HG03060 (cell line): ENCODE measurements around the gene PRSS22.

Source experiments
- ATAC-seq: cut with Tn5 transposase; IDR thresholded peaks from one replicate; pipeline ENCODE4 v1.9.1; 2021; ENCODE audit warnings: low read depth, moderate number of reproducible peaks; ENCODE audit not compliant: unreplicated experiment

Gene PRSS22

DNA sequence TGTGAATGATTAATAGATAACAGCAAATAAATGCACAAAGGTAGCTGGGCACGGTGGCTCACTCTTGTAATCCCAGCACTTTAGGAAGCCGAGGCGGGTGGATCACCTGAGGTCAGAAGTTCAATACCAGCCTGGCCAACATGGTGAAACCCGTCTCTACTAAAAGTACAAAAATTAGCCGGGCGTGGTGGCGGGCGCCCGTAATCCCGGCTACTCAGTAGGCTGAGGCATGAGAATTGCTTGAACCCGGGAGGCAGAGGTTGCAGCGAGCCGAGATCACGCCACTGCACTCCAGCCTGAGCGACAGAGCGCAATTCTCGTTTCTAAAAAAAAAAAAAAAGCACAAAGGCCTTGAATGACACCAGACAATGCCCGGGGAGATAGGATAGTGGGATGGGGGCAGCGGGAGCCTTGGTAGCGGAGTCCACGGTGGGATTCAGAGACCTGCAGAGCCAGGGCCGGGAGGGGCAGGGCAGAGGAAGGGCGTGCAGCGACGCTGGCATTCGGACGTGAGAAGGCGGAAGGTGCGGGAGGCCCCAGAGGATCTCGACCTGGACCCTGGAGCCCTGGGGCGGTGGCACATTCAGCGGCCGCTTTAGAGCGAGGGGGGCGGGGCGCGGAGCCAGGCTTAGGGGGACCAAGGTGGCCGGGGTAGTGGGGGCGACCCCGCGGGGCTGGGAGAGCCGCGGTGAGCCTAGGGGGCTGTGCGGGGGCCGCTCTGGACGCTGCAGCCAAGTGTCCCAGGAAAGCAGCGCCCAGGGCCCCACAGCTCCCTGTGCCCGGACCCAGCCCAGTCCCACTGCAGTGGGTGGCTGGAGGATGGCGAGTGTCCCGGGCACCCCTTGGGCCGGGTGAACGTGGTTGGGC is 24.0 kb upstream of the PRSS22 start:
- no peak for ATAC-seq

DNA sequence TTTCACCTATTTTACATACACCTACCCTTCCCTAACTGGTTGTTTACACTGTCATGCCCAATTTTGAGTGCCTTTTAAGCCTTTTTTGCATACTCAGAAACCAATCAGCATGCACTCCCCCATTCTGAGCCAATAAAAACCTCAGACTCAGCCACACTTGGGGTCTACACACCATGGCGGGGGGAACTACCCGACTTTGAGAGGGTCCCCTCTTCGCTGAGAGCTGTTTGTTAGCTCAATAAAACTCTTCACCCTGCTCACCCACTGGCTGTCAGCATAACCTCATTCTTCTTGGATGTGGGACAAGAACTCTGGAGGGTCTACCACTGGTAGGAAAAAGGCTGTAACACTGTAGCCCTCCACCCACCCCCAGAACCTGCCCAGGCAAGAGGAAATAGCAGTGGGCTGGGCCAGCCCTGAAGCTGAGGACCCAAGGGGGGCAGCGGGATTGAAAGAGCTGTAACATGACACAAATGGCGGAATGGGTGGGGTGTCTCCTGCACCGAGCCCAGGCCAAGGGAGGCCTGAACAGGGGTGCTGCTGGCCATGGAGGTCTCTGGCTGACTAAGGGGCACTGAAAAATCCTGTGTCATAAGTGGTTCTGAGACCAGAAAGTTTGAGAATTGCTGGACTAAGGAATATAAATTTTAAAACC is 22.0 kb upstream of the PRSS22 start:
- ATAC-seq: no peak

DNA sequence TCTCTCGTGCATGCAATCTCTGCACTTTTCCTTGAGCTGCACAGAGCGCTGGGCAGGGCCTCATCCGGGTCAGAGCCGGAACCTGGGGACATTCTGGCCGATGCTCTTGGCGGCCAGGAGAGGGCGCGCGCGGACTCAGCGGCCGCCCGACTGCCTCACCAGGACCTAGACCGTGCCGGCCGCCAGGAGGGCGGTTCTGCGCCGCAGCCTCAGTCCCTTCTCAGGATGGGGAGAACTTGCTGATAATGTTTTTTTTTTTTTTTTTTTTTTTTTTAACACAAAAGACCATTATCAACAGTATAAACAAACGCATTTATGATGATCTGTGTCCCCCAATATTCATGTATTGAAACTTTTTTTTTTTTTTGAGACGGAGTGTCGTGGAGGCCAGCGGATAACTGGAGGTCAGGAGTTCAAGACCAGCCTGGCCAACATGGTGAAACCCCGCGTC is 17.0 kb upstream of the PRSS22 start:
- no peak for ATAC-seq

DNA sequence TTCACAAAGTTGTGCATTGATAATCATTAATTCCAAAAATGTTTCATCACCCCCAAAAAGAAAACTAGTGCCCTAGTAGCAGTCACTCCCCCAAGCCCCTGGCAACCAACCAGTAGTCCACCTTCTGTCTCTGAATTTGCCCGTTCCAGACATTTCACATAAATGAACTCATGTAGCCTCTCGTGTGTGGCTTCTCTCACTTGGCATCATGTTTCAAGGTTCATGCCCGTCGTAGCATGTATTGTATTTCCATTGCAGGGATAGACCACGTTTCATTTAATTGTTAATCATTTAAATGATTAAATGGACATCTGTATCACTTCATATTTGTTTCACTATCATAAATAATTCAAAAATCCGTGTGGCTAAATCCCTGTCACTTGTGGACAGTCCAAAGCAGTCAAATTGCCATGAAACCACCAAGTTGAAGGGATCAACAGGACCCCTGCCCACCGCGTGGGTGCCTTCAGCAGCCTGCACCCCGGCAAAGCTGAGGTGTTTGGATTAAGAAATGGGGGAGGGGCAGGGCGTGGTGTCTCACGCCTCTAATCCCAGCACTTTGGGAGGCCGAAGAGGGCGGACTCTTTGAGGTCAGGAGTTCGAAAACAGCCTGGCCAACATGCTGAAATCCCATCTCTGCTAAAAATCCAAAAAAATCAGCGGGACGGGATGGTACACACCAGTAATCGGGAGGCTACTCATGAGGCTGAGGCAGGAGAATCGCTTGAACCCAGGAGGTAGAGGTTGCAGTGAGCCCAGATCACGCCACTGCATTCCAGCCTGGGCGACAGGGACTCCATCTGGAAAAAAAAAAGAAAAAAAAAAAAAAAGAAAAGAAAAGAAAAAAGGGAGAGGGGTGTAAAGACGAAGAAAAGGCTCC is 16.3 kb upstream of the PRSS22 start:
- ATAC-seq: no peak

DNA sequence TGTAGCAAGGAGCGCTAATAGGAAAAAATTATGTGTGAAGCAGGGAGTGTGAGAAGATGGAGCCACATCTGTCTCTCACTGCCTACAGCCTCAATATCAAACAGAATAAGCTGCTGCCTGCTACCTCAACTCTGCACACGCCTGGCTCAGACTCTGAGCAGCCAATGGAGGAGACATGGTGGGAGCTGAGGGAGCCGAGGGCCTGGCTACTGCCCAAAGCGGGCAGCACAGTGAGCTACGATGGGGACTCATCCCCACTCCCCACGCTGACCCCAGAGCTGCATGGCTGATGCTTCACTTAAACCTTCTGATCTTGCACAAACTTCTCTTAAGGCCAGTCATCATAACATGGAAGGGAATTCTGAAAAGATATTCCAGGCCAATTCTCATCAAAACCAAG is 14.0 kb upstream of the PRSS22 start:
- ATAC-seq: no peak

DNA sequence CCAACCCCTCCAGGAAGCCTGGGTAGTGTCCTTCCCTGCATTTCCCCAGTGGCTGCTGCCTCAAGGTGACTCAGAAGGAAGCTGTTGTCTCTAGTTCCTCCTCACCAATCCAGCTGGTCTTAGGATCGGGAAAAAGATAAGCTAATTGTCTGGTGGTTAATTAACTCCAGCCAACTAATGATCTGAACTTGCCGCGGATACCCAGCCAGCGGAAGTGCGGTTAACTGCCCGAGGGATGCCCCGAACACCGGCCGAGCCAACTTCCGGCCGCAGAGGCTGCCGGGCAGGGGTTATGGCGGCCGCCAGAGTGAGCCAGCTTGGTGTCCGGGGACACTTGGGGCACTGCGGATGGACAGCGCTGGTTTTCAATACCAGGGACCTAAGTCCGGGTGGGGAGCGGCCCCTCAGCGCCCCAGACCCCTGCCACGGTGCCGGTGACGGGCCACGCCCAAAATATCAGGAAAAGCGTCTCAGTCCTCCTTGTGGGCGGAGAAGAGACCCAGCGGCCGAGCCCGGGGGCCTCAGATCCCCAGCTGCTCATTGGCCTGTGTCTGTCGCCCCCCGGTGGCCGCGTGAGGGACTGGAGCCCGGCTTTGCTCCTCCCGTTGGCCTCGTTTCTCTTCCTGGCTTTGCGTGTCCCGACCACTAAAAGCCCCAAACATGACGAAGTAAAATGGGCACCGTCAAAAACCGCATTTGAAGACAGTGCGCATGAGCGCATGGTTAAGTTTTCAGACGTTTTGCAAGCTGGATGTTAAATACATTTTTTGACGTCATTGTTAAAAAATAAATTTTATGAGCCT is 10.2 kb upstream of the PRSS22 start:
- peak; percentile 50 for ATAC-seq

DNA sequence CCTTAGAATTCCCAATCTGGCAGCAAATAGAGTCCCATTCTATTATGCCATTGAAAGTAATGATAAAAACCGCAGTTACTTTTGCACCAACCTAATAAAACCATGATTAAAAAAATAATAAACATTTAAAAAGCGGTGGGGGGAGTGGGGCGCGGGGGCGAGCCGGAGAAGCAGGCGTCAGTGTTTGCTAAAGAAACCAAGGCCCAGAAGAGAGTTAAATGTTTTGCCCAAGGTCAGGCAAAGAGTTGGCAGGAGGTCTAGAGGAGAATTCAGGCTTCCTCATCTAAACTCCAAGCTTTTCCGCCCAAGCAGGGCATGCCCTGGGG is 9.7 kb upstream of the PRSS22 start:
- ATAC-seq: no peak

DNA sequence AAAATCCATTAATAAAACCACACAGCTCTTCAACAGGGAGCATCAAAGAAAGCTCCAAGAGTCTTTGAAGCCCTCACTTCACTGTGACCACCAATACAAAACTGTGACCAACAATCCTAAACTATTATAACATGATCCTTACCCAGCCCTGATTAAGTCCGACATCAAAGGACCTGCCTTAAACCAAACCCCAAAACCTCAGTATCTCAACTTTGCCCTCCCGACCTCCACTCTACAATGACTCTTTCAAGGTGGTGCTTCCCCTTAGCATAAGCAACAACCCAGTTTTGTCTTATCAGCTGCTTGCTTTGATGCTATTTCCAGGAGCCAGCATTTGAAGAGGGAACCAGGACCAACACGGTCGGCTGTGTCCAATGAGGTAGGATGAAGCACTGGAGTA is 8.5 kb upstream of the PRSS22 start:
- ATAC-seq: no peak

DNA sequence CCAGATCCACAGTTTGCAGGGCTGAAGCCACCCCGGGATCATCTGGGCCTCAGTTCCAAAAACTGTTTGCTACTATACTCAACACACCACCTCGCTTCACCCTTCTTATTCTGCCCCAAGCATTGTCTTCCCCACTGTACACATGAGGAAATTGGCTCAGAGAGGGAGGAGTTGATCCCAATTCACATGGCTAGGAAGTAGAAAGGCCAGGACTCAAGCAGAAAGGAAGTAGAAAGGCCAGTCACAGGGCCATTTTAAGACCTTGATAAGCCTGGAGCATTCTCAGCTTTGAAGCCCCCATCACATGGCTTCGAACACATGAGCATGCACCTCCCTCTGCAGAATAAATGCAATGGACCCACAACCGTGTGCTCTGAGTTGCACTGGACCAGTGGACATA is 7.7 kb upstream of the PRSS22 start:
- no peak for ATAC-seq

DNA sequence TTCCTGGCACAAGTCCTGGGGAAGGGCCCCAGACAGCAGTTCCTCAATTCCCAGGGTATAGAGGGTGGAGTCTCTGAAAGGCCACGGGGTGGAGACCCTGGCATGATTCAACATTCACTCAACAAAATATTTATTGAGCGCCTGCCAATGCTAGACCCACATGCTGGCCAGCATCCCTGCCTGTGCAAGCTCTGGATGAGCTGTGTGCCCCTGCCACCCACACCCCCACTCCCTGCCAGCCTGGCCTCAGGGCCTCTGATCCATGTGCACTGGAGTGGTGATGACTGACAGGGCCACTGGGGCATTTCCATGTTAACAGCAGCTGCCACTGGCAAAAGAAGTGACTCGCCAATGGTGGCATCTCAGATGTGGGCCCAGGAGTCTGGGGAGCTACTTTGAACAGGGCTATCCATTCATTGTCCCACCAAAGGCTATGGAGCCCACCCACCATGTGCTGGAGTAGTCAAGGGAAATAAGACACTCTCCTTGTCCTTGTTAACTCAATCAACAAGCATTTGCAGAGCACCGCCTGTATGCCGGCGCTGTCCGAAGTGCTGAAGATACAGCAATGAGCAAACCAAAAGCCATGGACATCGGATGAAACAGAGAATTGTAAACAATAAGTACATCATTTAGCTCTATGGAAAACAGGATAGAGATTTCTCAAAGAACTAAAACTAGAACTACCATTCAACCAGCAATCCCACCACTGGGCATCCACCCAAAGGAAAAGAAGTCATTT is 3.0 kb upstream of the PRSS22 start:
- ATAC-seq: no peak

DNA sequence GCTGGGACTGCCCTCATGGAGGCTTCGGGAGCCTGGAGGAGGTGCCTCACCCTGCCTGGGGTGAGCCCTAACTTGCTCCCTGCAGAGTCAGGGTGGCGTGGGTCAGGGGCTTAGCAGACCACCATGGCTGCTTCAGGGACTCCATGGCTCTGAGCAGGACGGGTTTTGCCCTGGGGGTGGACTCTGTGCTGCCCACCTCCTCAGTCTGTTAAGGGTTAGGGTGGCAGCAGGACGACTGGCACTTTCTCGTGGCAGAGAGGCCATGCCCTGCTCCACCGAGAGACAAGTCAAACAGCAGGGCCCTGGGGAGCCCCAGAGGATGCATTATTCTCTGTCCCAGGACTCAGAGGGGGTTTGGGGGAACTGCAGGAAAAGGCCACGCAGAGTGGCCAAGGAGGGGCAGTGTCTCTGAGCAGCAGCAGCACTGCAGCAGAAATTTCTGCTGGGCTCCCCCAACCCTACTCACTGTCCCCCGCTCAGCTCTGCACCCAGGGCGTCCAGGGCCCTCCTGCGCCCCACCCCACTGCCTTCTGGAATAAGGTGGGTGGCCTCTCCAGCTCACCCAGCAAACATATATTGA is 1.8 kb upstream of the PRSS22 start:
- no peak for ATAC-seq

DNA sequence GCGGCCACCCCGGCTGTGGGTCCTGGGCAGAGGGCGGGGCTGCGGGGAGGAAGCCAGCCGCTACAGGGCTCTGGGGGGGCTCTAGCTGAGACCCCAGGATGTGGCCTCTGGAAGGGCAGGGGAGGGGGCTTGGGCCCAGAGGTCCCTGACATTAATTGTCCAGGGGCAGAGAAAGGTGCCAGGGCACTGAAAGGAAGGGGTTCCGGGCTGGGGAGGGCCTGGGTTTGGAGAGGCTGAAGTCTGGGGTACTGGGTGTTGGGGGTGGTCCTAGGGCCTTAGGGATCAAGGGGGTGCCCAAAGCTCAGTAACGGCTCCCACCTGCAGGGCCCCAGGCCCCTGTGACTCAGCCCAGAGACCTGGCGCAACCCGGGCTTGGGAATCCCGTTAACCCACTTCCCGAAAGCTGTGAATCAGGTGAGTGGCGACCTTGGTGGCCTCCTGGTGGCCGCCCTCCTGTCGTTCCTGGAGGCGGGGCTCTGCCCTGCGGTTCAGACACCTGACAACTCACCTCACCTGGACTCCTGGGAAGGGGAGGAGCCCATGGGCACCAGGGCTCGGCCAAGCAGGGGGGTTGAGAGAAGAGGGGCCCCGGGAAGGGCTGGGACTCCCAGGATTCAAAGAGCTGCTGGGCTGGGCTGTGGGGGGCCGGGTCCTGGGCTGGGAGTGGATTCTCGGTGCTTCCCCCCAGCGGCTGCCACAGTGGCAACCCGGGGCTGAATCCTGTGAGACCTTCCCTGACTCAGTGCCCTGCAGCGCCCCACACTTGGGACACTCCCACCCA is 465 bp upstream of the PRSS22 start:
- no peak for ATAC-seq

DNA sequence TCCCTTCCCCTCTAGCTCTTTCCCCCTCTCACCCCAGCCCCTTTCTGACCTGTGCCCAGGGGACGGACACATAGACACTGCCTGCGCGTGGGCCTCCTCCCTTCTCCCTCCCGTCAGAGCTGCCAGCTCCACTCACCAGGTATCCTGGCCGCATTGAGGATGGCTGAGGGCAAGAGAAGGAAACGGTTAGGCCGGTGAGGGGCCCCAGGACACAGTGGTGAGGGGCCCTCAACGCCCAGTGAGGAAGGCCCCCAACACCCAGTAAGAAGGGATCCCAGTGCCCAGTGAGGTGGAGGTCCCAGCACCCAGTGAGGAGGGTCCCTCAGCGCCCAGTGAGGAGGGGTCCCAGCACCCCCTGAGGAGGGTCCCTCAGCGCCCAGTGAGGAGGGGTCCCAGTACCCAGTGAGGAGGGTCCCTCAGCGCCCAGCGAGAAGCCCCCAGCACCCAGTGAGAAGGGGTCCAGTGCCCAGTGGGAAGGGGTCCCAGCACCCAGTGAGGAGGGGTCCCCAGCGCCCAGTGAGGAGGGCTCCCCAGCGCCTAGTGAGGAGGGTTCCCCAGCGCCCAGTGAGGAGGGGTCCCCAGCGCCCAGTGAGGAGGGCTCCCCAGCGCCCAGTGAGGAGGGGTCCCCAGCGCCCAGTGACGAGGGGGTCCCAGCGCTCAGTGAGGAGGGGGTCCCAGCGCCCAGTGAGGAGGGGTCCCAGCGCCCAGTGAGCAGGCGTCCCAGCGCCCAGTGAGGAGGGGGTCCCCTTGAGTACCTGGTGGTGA is 1.1 kb downstream of the PRSS22 start:
- no peak for ATAC-seq

DNA sequence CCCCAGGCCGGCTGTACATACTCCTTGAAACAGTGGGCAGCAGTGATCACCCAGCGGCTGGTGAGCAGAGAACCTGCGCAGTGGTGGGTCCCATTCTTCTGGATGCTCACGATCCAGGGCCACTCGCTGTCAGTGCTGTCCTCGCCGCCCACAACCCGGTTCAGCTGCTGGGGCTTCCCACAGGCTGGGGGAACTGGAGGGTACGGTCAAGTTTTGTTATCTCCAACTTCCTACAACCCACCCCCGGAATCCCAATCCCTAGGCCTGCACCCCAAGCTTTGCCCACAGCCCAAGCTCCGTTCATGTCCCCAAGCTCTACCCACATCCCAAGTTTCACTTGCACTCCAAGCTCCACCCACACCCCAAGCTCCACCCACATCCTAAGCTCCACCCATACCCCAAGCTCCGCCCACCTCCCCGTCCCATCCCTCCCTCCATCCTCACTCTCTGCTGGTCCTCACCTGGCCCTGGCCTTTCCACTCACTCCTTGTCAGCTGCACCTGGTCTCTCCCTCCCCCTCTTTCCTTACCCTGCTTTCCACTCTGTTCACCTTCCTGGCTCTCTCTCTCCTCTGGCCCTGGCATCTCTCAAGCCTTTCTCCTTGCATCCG is 1.8 kb downstream of the PRSS22 start:
- no peak for ATAC-seq

DNA sequence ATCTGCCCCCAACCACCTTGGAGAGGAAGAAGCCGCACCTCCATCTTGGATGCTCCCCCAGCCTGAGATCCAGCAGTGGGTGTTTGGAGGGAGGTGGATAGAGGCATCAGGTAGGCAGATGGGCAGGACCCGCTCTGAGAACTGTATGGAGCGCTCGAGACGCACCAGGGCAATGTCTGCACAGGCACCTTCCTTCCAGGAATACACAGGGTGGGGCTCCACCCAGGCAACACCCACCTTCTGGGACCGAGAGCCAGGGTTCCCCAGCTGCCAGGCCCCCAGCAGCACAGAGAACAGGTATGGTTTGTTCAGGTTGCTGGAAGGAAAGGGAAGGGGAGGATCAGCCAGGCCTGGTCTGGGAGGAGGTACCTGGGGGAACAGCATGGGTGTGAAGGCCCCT is 2.4 kb downstream of the PRSS22 start:
- ATAC-seq: no peak

DNA sequence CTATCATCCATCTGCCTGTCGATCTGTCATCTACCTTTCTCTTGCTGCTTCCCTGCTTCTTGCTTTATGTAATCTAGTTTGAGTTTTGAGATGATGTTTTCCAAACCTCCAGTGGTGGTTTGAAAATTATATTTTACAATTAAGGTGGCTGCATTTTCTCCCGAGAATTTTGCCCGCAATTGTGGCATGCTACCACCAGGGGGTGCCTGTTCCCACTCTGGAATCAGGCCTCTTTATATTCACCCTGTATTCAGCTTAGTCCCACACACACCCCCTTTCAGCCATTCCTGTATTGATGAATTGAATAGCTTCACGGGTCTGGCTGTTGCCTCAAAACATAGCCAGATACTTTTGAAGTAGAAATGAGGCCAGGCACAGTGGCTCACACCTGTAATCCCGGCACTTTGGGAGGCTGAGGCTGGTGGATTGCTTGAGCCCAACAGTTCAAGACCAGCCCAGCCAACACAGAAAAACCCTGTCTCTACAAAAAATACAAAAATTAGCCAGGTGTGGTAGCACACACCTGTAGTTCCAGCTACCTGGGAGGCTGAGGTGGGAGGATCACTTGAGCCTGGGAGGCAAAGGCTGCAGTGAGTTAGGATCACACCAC is 3.2 kb downstream of the PRSS22 start:
- no peak for ATAC-seq

DNA sequence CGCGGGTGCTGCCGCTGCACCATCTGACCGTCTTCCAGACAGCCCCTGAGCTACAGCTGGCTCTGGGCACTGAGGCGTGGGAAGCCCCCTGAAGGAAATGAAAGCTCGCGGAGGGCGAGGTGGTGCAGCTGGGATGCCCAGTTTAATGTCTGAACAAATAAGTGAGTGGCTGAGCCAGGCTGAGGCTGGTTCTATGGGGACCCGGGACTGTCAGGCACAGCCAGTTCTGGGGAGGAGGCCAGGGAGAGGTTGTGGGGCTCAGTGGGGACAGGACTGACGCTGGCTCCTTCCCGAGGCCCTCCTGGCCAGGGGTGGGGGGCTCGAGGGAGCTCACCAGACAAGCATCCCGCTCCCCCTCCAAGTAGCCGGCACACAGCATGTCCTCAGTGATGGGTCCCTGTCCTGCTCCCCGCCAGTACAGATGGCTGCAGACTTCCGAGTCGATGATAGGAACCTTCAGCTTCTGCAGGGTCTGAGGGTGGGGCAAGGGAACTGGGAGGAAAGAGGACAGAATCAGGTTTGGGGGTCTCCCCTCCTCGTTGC is 4.4 kb downstream of the PRSS22 start:
- ATAC-seq: no peak
